ENCODE data around the gene ATG5.

DNA sequence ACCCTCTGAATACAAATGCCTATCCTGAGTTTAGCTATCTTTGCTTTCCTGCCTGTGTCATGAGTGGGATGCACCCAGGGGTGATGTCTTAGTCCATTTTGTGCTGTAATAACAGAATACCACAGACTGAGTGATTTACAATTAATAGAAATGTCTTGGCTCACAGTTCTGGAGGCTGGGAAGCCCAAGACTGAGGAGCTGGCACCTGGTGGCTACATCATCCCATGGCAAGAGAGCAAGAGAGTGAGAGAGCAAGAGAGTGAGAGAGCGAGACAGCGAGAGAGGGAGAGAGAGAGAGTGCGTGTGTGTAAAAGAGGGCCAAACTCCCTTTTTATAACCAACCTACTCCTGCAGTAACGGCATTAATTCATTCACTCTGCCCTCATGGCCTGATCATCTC, 162.6 kb downstream of the ATG5 start:
- TF ChIP-seq, protein P1, sequence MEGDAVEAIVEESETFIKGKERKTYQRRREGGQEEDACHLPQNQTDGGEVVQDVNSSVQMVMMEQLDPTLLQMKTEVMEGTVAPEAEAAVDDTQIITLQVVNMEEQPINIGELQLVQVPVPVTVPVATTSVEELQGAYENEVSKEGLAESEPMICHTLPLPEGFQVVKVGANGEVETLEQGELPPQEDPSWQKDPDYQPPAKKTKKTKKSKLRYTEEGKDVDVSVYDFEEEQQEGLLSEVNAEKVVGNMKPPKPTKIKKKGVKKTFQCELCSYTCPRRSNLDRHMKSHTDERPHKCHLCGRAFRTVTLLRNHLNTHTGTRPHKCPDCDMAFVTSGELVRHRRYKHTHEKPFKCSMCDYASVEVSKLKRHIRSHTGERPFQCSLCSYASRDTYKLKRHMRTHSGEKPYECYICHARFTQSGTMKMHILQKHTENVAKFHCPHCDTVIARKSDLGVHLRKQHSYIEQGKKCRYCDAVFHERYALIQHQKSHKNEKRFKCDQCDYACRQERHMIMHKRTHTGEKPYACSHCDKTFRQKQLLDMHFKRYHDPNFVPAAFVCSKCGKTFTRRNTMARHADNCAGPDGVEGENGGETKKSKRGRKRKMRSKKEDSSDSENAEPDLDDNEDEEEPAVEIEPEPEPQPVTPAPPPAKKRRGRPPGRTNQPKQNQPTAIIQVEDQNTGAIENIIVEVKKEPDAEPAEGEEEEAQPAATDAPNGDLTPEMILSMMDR (IDR thresholded peaks at IDR 0.05; ENCODE audit: low read depth, low read length, poor library complexity, severe bottlenecking): no peak
- TF ChIP-seq EZH2phosphoT487 (IDR thresholded peaks at IDR 0.05; ENCODE audit: borderline replicate concordance, low read length): no peak

Data from DOHH2 (cell line).